Hindlimb muscle (tissue), 1 donor: Measurements from ENCODE around the gene GABRB1. TPM values are rescaled to one million over a fixed set of nuclear protein-coding genes. Genes with fewer than 3 reads are reported as not detected.
A peak's percentile ranks its signal among the peaks of the same experiment; 100 is the strongest.

Experiments
- DNase-seq: peaks from one replicate; pipeline ENCODE4 v3.0.0-alpha.2; 2013
- polyA plus RNA-seq: library from polyadenylated mRNA; unstranded; fragments of 120-200 nt; gene quantifications from one replicate; pipeline ENCODE4 v1.2.1, GENCODE V29; 2013; ENCODE audit not compliant: insufficient read length

GABRB1 gene
- polyA plus RNA-seq, 1 donor, result not detected

DNA sequence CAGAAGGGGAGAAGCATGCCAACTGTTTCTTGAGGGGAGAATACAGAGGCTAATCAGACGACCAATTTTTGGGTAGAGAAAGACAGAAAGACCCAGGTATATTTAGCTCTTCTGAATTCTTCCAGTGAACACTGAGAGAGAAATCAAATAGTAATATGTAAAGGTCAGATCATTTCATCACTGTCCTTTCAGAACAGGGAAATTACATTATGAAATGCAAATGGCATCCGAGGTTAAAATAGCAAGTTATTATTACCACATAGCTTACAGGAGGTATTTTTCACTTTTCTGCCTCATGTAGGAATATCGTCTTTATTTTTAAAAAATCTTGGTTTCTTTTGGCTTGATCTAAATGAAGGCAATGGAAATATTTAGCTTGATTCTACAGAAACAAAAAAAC lies 18.0 kb downstream of the GABRB1 start:
- no peak for DNase-seq

- no peak for DNase-seq
Measured at GRCh38 chr4:47050761-47051725, 19.7 kb downstream of the GABRB1 start.

DNA sequence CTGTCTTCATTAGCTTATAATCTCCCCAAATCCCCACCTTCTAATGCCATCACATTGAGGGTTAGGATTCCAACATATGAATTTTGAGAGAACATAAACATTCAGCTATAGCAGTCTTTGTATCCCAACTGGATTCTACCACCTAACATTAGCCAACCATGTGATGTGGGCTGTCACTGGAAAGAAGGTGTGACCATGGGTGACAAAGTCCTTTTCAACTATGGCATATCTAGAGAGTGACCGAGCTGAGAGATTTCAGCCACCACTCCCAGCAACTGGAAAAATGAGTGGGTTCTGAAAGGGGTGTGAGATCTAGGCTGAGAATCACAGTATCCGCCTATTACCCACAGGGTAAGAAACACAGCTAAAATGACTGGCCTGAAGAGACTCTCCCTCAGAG lies 22.1 kb downstream of the GABRB1 start:
- no peak for DNase-seq

DNA sequence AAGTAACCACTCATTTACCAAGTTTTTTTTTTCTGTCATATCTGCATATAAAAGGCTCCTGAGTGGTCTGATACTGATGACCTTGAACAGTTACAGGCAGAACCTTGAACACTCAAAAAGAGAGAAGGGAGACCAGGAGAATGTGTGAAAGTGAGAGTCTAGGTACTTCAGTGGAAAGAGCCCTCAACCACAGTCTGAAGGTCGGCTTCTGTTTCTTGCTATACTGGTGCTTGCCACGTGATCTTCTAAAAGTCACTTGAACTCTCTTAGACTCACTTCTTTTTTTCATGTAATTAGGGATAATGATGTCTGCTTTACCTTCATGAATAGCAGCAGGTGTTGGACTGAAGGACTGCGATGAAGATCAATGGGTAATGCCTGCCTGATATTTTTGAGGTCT lies 22.8 kb downstream of the GABRB1 start:
- DNase-seq, result no peak

DNA sequence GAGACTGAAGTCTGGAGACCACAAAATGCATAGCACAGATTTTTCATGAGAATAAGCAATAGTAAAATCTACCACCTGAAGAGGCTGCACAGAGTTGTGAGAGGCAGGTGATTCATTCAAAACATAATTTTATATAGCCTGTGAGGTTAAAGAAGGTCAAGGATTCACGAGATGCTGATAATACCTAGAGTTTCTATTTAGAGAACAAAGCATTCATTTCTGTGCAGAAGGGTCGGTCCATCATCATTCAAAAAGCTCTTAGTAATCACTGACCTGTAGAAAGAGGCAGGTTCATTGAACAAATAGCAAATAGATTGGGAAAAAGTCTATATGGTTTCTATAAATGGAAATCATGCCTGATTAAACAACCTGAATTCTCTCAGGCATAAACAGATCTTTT lies 26.6 kb downstream of the GABRB1 start:
- no peak for DNase-seq

DNA sequence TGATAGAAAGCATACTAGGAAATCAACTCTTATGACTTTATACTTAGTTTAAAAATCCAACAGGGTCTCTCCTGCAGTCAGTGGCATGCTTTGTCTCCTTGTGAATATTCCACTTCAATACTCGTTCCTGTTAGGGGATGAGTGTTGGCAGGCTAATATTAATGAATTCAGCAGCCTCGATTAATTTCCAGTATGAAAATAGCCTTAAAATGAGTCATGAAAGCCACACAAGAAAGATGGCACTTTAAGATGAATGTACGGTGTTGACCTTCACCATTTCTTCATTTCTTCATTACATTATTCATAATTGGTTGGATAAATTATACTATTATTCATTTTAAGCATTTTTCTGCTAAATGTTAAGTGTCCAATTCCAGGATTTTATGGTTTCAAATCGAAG lies 29.2 kb downstream of the GABRB1 start:
- DNase-seq, result no peak

- no peak for DNase-seq
Measured at GRCh38 chr4:47061435-47061834, 30.1 kb downstream of the GABRB1 start.

DNA sequence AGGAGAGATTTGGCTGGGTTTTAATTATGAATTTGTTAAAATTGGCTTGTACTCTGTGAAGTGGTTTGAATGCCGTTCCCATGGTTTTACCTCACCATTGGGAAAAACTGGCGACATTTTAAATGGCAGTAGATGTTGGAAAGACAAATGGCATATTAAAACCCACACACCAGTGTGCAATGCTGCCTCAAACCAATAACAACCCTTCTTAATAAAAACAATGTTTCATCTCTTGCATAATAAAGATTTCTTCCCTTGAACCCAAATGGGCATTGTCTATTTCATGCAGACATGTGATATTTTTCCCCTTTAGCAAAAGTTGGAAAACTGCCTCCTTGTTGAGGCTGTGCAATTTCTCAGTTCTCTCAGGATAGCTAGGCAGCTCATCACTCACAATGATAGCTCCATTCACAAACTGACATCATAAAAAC lies 33.7 kb downstream of the GABRB1 start:
- no peak for DNase-seq

DNA sequence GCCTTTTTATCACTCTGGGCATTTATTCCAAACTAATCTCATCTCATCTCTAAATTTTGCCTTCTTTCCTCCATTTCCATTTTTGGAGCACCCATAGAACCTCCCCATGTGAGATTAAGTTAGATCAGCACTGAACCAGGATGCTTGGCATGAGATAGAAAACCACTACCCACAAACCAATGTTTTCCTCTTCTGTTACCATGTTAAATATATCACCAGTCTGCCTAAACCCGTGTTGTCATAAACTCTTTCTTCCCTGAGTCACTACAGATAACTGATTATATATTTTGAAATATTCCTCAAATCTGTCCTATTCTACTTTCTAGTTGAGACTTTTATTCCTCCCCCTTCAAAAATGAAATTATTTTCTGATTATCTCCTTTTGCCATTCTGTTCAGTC lies 37.6 kb downstream of the GABRB1 start:
- DNase-seq, result no peak

- no peak for DNase-seq
Measured at GRCh38 chr4:47071901-47072341, 40.6 kb downstream of the GABRB1 start.

DNA sequence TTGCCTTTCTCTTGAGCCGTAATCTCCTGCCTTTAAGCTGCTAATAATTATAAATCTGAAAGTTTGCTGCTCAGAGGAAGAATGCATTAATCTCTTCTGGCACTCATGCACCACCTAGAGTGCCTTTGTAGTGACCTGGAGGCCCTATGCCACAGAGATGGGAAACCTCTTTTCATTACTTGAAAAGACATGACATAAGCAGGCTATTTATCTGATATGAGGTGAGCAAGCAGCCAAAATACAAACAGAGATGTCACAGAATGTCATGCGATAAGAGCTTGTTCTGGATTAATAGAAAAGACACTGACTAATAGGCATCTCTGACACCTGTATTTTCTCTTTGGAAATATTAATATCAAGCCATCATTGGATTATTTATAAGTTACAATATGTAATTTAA lies 42.3 kb downstream of the GABRB1 start:
- no peak for DNase-seq

DNA sequence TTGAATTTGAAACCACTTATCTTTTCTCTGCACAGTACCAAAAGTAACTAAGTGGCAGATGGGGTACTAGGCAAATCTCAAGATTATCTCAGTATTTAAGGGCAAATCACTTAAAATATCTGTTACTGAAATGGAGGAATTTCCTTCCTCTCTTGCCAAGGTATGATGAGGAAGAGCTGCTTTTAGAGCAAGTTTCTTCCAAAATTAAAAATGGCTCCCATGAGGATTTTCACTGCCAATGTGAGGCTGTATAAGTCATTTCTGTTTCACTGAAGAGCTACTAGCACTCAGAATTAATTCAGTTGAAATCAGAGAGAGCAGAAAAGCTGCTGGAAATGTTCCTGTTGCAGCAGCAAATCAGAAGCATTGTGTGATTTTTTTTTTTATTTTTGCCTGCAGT lies 43.4 kb downstream of the GABRB1 start:
- DNase-seq, result peak; percentile 25

DNA sequence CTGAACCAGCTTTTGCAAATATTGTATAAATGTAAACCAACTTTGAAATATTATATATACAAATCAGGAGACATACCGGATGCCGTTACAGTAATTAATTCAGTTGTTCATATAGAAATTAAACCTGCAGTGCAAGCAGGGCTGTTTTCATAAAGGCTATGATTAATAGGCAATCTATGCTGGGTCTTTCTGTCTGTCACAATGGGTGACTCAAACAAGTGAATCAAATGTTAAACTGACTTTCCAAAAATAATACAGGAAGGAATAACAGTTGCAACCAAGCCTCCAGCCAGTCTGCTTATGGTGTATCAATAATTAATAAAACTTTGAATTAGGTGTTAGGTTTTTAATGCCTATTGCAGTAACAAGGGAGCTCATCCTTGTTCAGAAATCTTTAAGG lies 43.9 kb downstream of the GABRB1 start:
- DNase-seq, result no peak

GRCh38 chr4:47075919-47076318 lies 44.6 kb downstream of the GABRB1 start:
- no peak for DNase-seq

DNA sequence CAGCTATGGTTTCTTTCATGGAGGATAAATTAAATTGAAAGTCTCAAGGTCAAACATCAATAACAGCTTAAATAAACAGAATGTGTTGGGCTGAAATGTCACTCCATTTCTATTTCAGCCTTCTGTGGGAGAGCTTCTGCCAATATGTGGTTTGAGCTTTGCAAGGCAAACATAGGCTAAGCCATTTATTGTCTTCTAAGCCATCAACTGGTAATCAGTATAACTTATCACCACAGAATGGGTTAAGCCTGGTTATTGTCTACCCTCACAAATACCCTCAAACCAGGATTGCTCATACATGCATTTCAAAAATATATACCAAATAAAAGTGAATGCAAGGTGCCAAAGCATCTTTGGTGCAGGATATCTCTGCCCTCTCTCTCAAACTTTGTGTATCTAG lies 52.7 kb downstream of the GABRB1 start:
- no peak for DNase-seq

DNA sequence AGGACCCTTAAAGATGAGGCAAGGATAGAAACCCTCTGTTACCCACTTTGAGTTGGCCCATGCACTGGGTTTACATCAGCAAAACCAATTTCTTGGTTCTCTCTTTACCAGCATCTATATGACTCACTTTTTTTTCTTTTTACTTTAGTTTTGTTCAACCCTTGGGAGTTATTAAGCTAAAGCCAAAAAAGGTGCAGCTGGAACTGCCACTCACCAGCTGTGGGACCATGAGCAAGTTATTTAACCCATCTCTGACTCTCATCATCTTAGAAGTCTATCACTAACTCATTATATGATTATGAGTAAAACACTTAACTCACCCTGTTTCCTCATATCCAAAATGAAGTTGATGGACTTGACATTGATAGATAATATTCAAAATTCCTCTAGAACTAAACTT lies 53.4 kb downstream of the GABRB1 start:
- no peak for DNase-seq

DNA sequence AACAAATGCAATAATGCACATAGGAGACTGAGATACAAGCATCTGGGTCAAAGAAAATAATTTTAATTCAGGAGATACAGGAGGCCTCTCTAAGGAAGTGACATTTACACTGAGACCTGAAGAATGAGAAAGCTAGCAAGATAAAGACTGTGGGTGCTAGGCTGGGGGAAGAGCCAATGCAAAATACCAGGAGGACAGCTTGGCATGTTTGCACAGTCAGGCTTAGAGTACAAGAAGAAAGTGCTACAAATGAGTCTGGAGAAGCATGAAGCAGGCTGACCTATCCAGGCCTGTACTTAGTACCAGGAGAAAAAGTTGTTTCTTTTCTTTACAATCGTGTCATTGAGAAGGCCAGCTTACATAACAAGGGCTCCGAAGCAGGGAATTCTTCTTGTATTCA lies 56.9 kb downstream of the GABRB1 start:
- DNase-seq, result no peak

DNA sequence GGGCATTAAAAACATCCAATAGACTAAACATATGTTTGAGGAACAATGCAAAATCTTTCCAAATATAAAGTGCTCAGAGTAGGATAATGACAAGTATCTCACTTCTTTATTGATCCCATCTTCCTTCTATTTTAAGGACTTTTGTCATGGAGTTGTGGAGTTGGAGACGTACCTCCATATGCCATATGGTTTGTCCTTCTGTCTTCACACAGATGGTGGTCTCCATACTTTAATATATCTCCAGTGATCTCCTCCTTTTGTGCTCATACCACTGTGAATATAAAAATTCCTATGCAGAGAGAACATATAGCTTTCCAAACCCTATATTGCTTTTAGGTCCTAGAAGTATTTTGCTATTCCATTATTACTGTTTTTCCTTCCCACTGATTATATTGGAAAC lies 64.5 kb downstream of the GABRB1 start:
- DNase-seq, result no peak

GRCh38 chr4:47101453-47101852 lies 70.1 kb downstream of the GABRB1 start:
- no peak for DNase-seq

GRCh38 chr4:47104986-47105385 lies 73.6 kb downstream of the GABRB1 start:
- DNase-seq, result no peak

DNA sequence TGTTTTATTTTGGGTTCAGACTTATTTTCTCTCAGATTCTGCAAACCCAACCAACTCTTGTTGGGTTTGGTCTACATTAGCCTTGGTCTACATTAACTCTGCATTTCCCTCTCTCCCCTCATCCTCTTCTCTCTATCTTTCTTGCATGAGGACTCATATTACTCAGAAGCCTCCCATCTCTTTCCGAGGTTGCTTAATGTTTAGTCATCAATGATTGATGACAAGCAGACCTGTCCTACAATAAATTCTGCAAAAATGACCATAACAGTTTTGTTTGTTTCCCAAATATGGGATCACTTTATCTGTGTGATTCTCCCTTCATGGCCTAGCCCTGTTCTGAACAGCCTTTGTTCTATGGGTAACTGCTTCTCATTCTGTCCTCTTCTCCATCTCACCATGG lies 75.2 kb downstream of the GABRB1 start:
- no peak for DNase-seq

- no peak for DNase-seq
Measured at GRCh38 chr4:47109379-47109778, 78.0 kb downstream of the GABRB1 start.

DNA sequence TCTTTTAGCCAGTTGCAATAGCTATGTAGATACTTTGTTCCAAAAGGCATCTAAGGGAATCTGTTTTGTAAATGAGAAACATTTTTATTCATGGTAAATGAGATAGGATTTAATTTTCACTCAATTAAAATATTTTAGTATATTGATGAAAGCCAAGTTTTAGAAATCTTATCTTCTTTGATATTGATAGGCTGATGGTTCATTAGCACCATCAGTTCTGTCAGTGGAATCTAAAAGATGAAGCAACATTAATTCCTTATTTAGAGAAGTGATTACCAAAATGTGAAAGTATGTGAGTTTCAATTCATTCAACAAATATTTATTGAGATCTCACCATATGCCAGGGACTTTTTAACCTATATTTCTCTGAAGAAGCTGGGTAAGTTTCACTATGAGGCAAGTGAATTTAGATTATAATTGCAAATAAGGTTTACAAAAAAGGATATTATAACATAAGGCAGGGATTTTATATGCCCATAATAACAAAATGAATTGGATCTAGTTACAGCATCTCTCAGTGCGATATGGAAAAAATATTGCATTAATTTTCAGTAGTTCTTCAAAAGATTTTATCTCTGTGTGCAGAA lies 79.3 kb downstream of the GABRB1 start:
- DNase-seq, result no peak
